Activated T-cell treated with anti-CD3 and anti-CD28 coated beads, Interleukin-2, amount 50 U/mL, for 48 hours (primary cell): ENCODE results near the gene FBXL4.
A peak's percentile ranks its signal among the peaks of the same experiment; 100 is the strongest.

Experiments
- DNase-seq, 2 experiments: peaks; one replicate each; pipeline ENCODE4 v3.0.0-alpha.2; 2020

FBXL4 gene

GRCh38 chr6:98836962-98837944 is 110.5 kb downstream of the FBXL4 start:
- no peak for DNase-seq

GRCh38 chr6:98836025-98836961 is 111.5 kb downstream of the FBXL4 start:
- no peak for DNase-seq

DNA sequence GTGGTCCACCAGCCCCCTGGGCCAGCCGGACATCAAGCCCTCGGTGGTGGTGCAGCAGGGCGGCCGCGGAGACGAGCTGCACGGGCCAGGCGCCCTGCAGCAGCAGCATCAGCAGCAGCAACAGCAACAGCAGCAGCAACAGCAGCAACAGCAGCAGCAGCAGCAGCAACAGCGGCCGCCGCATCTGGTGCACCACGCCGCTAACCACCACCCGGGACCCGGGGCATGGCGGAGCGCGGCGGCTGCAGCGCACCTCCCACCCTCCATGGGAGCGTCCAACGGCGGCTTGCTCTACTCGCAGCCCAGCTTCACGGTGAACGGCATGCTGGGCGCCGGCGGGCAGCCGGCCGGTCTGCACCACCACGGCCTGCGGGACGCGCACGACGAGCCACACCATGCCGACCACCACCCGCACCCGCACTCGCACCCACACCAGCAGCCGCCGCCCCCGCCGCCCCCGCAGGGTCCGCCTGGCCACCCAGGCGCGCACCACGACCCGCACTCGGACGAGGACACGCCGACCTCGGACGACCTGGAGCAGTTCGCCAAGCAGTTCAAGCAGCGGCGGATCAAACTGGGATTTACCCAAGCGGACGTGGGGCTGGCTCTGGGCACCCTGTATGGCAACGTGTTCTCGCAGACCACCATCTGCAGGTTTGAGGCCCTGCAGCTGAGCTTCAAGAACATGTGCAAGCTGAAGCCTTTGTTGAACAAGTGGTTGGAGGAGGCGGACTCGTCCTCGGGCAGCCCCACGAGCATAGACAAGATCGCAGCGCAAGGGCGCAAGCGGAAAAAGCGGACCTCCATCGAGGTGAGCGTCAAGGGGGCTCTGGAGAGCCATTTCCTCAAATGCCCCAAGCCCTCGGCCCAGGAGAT is 112.4 kb downstream of the FBXL4 start:
- DNase-seq, result peak in 1 of 2 experiments; percentile 38

- DNase-seq, result peak; percentile 70 to 74
Measured at GRCh38 chr6:98834060-98835031, 113.4 kb downstream of the FBXL4 start, which contains the start of gene POU3F2. POU3F2 (plus strand) TSS chr6:98834574; CDS start chr6:98834874, 300 bp downstream.

DNA sequence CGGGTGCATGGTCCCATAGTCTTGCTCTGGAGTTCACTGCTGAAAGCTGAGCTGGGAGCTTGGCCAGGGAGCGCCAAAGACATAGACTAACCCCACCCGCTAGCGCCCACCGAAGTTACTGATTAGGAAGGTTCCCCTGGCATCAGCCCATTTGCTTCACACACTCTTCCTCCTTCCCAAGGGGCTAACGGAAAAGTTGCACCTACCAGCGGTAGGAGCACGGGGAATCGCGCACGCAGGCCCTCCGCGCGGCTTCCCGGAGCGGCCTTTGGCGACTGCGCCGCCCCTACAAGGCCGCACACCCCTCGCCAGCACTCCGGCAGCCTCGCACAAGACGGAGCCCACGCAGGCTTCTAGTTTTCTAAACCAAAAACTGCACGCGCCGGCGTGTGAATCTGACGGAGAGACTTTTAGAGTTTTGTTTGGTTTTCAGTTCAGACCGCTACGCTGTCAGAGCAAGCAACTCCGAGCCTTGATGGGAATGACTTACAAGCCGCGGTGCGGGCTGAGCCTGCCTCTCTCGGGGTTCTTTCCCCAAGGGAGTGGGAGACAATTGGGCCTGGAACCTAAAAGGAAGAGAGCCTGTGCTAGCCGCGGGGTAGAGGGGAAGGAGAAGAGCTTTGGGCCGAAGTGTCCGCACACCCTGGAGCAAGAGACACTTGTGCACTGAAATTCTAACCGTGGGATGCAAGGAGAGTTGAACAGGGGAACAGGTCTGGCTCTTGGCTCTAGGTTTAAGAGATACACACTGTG is 114.3 kb downstream of the FBXL4 start:
- DNase-seq, result peak; percentile 54 to 56

- peak; percentile 47 to 62 for DNase-seq
Measured at GRCh38 chr6:98833057-98833306, 114.8 kb downstream of the FBXL4 start.

- DNase-seq, result no peak
Measured at GRCh38 chr6:98832284-98833056, 115.3 kb downstream of the FBXL4 start.

DNA sequence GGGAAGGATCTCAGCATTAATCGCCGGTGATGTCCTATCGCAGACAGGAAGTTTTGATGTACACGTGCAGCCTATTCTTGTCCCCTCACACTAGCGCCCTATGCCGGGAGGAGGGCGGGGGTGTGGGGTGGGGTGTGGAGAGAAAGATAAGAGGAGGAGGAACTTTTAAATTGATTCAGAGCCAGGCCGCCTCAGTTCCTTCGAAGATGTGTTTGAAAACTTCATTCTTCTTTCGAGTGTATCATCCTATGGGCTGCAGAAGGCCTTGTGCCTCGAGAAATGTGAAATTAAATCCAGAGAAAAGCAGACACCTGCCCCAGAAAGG is 115.8 kb downstream of the FBXL4 start:
- DNase-seq, result peak; percentile 22 to 28

- DNase-seq, result peak; percentile 37 to 39
Measured at GRCh38 chr6:98831057-98831958, 116.4 kb downstream of the FBXL4 start.

- DNase-seq, result no peak
Measured at GRCh38 chr6:98830146-98830545, 117.6 kb downstream of the FBXL4 start.

DNA sequence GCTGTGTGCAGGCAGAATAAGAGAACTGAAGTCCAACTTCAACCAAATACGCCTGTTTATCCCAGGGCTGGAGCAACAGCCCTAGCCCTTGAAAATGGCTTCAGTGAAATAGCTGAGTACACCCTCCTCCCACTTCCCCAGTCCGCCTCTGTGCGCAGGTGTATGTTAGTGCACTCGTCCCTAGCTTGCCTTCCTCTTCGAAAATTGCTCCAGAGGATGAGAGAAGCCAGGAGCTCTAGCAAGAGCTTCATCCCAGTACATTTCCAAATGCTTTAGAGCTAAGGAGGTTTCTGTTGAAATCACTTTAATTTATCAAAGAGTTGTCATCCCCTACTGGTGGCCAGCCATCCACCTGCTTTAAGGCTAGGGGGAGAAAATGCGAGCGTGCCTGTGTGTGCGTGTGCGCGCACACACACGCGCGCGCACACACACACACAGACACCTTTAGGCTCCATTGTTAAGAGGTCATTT is 118.8 kb downstream of the FBXL4 start:
- no peak for DNase-seq

DNA sequence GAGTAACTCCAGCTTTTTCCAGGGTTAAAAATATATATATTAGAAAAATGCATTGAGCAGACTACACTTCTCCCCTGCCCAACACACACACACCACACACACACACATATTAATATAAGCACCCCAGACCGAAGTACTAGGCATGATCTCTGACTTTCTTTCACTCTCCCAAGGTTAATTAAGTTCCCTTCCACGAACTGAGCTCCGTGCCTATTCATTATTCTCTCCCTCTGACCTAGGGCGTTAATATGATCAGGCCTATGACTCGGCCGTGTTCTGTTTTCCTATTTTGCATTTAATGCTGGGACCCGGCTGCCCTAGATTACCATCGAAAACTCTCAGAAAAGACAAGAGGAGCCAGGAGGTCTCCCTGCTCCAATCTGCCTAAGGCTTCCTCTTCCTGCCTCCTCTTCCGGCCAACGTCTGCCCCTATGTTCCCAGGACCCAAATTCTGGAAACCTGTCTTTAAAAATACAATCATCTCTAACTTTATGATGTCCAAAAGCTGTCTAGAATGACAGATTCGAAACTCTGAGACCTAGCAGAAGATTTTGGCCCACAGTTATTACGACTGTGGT is 119.4 kb downstream of the FBXL4 start:
- no peak for DNase-seq

DNA sequence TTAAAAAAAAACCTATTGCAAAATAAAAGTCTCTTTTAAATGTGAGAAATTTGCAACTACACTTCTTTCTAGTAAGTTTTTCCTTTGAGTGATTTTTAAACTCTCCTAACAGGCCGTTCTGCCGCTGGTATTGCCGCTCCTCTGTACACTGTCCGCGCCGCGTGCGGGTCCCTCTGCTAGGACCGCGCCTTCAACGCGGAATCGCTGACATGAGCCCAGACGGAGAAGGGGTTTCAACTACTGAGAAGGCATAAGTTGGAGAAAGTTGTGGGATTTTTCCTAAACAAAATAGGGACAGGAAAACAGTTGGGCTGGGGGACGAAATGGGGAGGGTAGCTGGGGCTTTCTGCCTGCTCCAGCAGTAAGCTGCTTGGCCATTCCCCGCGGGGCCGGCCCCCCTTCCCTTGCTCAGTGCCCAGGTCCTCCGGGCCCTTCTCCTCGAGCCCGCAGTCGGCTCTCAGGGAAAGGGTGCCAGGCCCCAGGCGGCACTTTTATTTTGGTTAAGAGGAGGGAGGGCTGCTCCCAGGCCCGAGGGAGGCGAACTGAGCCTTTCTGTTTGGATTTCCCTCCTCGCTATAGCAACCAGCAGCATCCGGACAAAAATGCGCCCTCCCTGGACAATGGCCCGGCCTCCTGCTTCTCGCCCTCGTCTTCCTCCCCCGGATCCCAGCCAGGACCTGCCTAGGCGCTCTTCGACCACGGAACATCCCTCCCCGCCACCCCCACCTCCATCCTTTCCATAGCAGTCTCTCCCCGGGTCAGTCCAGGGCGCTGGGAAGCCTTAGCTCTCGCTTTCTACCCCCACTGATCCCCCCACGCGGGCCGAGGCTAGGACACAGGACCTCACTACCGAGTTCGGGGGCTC is 120.2 kb downstream of the FBXL4 start:
- no peak for DNase-seq

DNA sequence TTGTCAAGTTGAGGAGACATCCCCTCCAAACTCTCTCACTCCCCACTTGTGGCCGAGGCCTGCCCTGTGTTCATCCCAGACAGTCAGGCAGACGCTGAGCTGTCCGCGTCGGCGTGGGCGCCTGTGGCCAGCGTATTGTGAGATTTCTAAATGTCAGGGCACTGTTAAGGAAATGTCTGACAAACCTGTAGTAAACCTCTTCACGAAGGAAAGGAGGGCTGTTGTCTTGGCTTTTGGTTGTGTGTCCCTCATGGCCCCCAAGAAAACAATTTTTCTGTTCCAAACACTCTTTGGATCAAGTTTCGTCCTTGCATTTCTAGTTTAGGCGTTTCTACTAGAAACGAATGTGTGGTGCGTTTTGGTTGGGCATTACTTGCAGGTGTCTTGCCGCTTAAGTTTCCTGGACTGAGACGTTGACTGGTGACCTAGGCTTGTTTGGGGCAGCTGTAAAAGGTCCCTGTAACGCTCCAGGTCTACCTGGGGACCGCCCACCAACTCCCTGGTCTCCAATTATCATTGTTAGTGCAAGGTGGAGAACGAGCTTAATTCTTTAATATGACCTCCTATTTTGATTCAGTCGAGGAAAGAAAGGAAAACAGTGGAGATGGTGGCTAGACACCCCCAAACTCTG is 122.0 kb downstream of the FBXL4 start:
- DNase-seq, result peak in 1 of 2 experiments; percentile 20

- no peak for DNase-seq
Measured at GRCh38 chr6:98824902-98825599, 122.7 kb downstream of the FBXL4 start.
